ENCODE data around the gene HSPB6.
"Not testable (repeated sequence)": the region's sequence is repeated elsewhere in the genome, so short reads cannot be mapped to it uniquely, and the experiment has no call there.

HSPB6 gene

DNA sequence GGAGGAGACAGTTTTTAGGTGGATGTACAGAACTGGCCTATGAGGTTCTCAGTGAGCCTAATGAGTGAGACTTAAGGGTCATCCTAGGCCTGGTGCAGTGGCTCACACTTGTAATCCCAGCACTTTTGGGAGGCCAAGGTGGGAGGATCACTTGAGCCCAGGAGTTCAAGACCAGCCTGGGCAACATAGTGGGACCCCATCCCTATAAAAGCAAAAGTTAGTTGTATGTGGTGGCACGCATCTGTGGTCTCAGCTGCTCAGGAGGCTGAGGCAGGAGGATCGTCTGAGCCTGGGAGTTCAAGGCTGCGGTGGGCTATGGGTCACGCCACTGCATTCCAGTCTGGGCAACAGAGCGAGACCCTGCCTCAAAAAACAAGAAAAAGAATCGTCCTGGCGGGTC lies 32.7 kb downstream of the HSPB6 start:
- H3K4me3 ChIP-seq (ENCODE audit: low read length); H3K27ac ChIP-seq (ENCODE audit: low read depth, low read length); H3K9ac ChIP-seq (ENCODE audit: low read length); H3K27me3 ChIP-seq (ENCODE audit: control insufficient read depth, insufficient read depth, low read length); H3K4me1 ChIP-seq (ENCODE audit: control insufficient read depth, insufficient read depth, low read length): not testable (repeated sequence)
- H3K36me3 ChIP-seq (ENCODE audit: control insufficient read depth, insufficient read depth, low read length): peaks cover 72% of the 10 kb centered on the region

DNA sequence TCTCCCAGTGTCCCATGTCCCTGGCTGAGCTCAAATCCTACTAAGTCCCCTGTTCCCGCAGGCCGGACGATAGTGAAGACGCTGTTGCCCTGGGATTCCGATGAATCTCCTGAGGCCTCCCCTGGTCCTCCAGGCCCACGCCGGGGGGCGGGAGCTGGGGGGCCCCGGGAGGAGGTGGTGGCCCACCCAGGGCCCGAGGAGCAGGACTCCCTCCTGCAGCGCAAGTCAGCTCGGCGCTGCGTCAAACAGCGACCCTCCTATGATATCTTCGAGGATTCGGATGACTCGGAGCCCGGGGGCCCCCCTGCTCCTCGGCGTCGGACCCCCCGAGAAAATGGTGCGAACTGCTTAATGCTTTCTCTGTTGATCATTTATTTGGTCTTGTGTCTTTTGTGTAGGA lies 33.2 kb downstream of the HSPB6 start:
- peaks cover 68% of the 10 kb centered on the region for H3K36me3 ChIP-seq (ENCODE audit: control insufficient read depth, insufficient read depth, low read length)
- no peak overlapping the region for H3K27ac ChIP-seq (ENCODE audit: low read depth, low read length)
- peaks cover 8% of the 10 kb centered on the region for H3K4me1 ChIP-seq (ENCODE audit: control insufficient read depth, insufficient read depth, low read length)
- H3K27me3 ChIP-seq (ENCODE audit: control insufficient read depth, insufficient read depth, low read length): no peaks in the 10 kb centered on the region
- no peak overlapping the region for H3K9ac ChIP-seq (ENCODE audit: low read length)
- no peak overlapping the region for H3K4me3 ChIP-seq (ENCODE audit: low read length)

DNA sequence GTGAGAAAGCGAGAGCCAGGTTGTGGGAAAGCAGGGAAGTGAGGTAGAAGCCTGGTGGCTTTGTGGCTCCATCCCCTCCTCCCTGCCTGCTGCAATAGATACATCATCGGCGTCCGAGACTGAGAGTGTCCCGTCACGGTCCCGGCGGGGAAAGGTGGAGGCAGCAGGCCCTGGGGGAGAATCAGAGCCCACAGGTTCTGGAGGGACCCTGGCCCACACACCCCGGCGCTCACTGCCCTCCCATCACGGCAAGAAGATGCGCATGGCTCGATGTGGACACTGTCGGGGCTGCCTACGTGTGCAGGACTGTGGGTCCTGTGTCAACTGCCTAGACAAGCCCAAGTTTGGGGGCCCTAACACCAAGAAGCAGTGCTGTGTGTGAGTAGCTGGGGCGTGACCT lies 33.9 kb downstream of the HSPB6 start:
- no peaks in the 10 kb centered on the region for H3K27me3 ChIP-seq (ENCODE audit: control insufficient read depth, insufficient read depth, low read length)
- peaks cover 60% of the 10 kb centered on the region for H3K36me3 ChIP-seq (ENCODE audit: control insufficient read depth, insufficient read depth, low read length)
- H3K27ac ChIP-seq (ENCODE audit: low read depth, low read length): no peak overlapping the region
- H3K4me1 ChIP-seq (ENCODE audit: control insufficient read depth, insufficient read depth, low read length): peaks cover 9% of the 10 kb centered on the region
- H3K4me3 ChIP-seq (ENCODE audit: low read length): no peak overlapping the region
- H3K9ac ChIP-seq (ENCODE audit: low read length): no peak overlapping the region

DNA sequence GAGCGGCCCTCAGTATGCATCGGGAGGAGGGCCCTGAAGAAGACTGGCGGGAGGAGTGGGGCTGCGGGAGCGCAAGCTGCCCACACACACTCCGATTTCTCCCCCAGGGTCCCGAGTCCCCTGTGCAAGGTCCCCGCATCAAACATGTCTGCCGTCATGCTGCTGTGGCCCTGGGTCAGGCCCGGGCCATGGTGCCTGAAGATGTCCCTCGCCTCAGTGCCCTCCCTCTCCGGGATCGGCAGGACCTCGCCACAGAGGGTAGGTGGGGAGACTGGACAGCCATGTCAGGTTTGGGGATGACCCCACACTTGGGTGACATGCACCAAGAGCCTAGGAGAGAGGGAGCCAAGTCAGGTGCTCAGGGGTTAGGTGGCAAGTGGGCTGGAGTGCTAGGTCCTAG lies 34.4 kb downstream of the HSPB6 start:
- Histone ChIP-seq H3K36me3 (ENCODE audit: control insufficient read depth, insufficient read depth, low read length) (peaks cover 56% of the 10 kb centered on the region), H3K9ac (ENCODE audit: low read length) (no peak overlapping the region), H3K4me3 (ENCODE audit: low read length) (no peak overlapping the region)

DNA sequence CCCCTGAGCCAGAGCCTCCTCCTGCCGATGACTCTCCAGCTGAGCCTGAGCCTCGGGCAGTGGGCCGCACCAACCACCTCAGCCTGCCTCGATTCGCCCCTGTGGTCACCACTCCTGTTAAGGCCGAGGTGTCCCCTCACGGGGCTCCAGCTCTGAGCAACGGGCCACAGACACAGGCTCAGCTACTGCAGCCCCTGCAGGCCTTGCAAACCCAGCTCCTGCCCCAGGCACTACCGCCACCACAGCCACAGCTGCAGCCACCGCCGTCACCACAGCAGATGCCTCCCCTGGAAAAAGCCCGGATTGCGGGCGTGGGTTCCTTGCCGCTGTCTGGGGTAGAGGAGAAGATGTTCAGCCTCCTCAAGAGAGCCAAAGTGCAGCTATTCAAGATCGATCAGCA lies 35.5 kb downstream of the HSPB6 start:
- Histone ChIP-seq H3K36me3 (ENCODE audit: control insufficient read depth, insufficient read depth, low read length) (peaks cover 48% of the 10 kb centered on the region), H3K27me3 (ENCODE audit: control insufficient read depth, insufficient read depth, low read length) (no peaks in the 10 kb centered on the region), H3K4me1 (ENCODE audit: control insufficient read depth, insufficient read depth, low read length) (peaks cover 9% of the 10 kb centered on the region), H3K9ac (ENCODE audit: low read length) (no peak overlapping the region), H3K27ac (ENCODE audit: low read depth, low read length) (no peak overlapping the region), H3K4me3 (ENCODE audit: low read length) (no peak overlapping the region)

More for the DNA sequence above, 34.4 kb downstream of the HSPB6 start:
- Histone ChIP-seq H3K4me1 (ENCODE audit: control insufficient read depth, insufficient read depth, low read length) (peaks cover 9% of the 10 kb centered on the region), H3K27me3 (ENCODE audit: control insufficient read depth, insufficient read depth, low read length) (no peaks in the 10 kb centered on the region), H3K27ac (ENCODE audit: low read depth, low read length) (no peak overlapping the region)

DNA sequence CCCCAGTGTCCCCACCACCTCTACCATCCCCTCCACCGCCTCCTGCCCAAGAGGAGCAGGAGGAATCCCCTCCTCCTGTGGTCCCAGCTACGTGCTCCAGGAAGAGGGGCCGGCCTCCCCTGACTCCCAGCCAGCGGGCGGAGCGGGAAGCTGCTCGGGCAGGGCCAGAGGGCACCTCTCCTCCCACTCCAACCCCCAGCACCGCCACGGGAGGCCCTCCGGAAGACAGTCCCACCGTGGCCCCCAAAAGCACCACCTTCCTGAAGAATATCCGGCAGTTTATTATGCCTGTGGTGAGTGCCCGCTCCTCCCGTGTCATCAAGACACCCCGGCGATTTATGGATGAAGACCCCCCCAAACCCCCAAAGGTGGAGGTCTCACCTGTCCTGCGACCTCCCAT lies 36.2 kb downstream of the HSPB6 start:
- no peaks in the 10 kb centered on the region for H3K27me3 ChIP-seq (ENCODE audit: control insufficient read depth, insufficient read depth, low read length)
- no peak overlapping the region for H3K9ac ChIP-seq (ENCODE audit: low read length)
- H3K4me1 ChIP-seq (ENCODE audit: control insufficient read depth, insufficient read depth, low read length): peaks cover 15% of the 10 kb centered on the region
- peaks cover 45% of the 10 kb centered on the region for H3K36me3 ChIP-seq (ENCODE audit: control insufficient read depth, insufficient read depth, low read length)
- H3K27ac ChIP-seq (ENCODE audit: low read depth, low read length): no peak overlapping the region
- no peak overlapping the region for H3K4me3 ChIP-seq (ENCODE audit: low read length)

DNA sequence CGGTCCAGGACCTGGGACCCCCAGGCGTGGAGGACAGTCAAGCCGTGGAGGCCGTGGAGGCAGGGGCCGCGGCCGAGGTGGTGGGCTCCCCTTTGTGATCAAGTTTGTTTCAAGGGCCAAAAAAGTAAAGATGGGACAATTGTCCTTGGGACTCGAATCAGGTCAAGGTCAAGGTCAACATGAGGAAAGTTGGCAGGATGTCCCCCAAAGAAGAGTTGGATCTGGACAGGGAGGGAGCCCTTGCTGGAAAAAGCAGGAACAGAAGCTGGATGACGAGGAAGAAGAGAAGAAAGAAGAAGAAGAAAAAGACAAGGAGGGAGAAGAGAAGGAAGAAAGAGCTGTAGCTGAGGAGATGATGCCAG lies 36.7 kb downstream of the HSPB6 start:
- H3K4me1 ChIP-seq (ENCODE audit: control insufficient read depth, insufficient read depth, low read length): peaks cover 16% of the 10 kb centered on the region
- peaks cover 40% of the 10 kb centered on the region for H3K36me3 ChIP-seq (ENCODE audit: control insufficient read depth, insufficient read depth, low read length)
- no peaks in the 10 kb centered on the region for H3K27me3 ChIP-seq (ENCODE audit: control insufficient read depth, insufficient read depth, low read length)
- no peak overlapping the region for H3K9ac ChIP-seq (ENCODE audit: low read length)
- no peak overlapping the region for H3K4me3 ChIP-seq (ENCODE audit: low read length)
- no peak overlapping the region for H3K27ac ChIP-seq (ENCODE audit: low read depth, low read length)

DNA sequence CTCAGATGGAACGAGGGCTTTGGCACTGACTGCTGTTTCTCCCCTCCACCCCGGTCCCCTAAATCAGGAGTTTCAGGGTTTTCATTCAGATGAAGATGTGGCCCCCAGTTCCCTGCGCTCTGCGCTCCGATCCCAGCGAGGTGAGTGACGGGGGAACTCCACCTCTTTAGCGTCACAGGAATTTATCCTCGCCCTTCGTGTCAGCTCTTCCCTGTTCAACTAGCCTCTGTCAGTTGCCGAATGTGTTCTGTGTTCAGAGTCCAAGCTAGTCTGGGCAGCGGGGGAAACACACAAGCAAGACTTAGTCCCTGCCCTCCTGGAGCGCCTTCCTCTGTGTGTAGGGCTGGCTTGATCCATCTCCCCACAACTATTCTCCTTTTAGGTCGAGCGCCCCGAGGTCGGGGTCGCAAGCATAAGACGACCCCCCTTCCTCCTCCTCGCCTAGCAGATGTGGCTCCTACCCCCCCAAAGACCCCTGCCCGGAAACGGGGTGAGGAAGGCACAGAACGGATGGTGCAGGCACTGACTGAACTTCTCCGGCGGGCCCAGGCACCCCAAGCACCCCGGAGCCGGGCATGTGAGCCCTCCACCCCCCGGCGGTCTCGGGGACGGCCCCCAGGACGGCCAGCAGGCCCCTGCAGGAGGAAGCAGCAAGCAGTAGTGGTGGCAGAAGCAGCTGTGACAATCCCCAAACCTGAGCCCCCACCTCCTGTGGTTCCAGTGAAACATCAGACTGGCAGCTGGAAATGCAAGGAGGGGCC lies 37.2 kb downstream of the HSPB6 start:
- Histone ChIP-seq H3K4me1 (ENCODE audit: control insufficient read depth, insufficient read depth, low read length) (peaks cover 16% of the 10 kb centered on the region), H3K4me3 (ENCODE audit: low read length) (peak overlapping the region; percentile 92), H3K27ac (ENCODE audit: low read depth, low read length) (no peak overlapping the region), H3K9ac (ENCODE audit: low read length) (no peak overlapping the region), H3K36me3 (ENCODE audit: control insufficient read depth, insufficient read depth, low read length) (peaks cover 35% of the 10 kb centered on the region), H3K27me3 (ENCODE audit: control insufficient read depth, insufficient read depth, low read length) (no peaks in the 10 kb centered on the region)

DNA sequence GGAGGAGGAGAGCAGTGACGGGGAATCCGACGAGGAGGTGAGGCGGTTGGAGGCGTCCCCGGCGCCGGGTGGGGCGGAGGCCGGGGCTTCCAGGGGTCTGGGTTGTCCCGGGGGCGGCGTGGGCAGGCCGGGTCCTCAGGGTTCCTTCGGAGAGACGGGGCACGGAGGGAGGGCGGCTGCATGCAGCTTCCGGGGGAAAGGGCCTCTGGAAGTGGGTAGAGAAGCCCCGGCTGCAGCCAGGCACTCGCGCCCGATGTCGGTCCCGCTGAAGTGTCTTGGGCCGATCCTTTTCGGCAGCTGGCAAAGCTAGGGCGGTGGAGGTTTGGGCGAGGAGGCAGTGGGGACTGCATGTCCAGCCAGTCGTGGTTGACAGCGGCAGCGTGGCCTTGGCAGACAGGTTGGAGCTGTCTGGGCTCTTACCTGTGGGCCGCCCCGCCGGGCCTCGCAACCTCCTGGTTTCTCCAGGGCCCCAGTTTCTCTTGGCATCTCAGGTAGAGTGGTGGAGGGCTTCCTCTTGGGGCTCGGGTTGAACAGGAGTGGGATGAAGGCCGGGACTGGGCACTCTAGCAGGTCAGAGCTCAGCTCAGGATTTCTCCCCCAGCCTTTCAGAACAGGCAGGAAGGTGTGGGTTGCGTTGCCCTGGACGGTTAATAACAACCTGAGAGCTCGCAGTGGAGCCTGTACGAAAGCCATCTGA lies 38.3 kb downstream of the HSPB6 start:
- Histone ChIP-seq H3K4me1 (ENCODE audit: control insufficient read depth, insufficient read depth, low read length) (peaks cover 16% of the 10 kb centered on the region), H3K36me3 (ENCODE audit: control insufficient read depth, insufficient read depth, low read length) (peaks cover 26% of the 10 kb centered on the region), H3K4me3 (ENCODE audit: low read length) (peak overlapping the region; percentile 92), H3K27me3 (ENCODE audit: control insufficient read depth, insufficient read depth, low read length) (no peaks in the 10 kb centered on the region), H3K9ac (ENCODE audit: low read length) (peak overlapping the region; percentile 90), H3K27ac (ENCODE audit: low read depth, low read length) (peak overlapping the region; percentile 68)

DNA sequence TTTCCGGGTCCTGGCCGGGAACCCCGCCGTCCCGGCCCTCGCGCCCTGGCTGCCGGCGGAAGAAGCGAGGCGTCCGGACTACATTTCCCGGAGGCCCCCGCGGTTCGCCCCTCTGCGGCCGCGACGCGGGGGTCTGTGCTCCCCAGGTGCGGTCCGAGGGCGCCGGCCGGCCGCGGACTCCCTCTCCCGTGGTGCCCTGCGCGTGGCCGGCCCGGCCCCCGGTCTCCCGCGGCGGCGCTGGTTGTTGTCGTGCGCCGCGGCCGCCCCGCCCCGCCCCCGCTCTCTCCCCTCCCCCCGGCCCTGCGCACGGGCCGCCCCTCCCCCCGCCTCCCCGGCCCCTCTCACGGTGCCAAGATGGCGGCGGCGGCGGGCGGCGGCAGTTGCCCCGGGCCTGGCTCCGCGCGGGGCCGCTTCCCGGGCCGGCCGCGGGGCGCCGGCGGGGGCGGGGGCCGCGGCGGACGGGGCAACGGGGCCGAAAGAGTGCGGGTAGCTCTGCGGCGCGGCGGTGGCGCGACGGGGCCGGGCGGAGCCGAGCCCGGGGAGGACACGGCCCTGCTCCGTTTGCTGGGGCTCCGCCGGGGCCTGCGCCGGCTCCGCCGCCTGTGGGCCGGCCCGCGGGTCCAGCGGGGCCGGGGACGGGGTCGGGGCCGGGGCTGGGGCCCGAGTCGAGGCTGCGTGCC lies 39.0 kb downstream of the HSPB6 start, which contains the start of gene KMT2B:
Gene KMT2B, plus strand, starts transcription at position 339 of the 680 bp plus-strand sequence. Its CDS starts 16 bp downstream, at position 355.
- peak within 1 kb of the TSS; percentile 86 for H3K27ac ChIP-seq (ENCODE audit: low read depth, low read length)
- no peaks in the 10 kb centered on the region for H3K27me3 ChIP-seq (ENCODE audit: control insufficient read depth, insufficient read depth, low read length)
- H3K36me3 ChIP-seq (ENCODE audit: control insufficient read depth, insufficient read depth, low read length): peaks cover 19% of the 10 kb centered on the region
- H3K4me1 ChIP-seq (ENCODE audit: control insufficient read depth, insufficient read depth, low read length): peaks cover 16% of the 10 kb centered on the region
- H3K9ac ChIP-seq (ENCODE audit: low read length): peak within 1 kb of the TSS; percentile 90
- peak within 1 kb of the TSS; percentile 92 for H3K4me3 ChIP-seq (ENCODE audit: low read length)

DNA sequence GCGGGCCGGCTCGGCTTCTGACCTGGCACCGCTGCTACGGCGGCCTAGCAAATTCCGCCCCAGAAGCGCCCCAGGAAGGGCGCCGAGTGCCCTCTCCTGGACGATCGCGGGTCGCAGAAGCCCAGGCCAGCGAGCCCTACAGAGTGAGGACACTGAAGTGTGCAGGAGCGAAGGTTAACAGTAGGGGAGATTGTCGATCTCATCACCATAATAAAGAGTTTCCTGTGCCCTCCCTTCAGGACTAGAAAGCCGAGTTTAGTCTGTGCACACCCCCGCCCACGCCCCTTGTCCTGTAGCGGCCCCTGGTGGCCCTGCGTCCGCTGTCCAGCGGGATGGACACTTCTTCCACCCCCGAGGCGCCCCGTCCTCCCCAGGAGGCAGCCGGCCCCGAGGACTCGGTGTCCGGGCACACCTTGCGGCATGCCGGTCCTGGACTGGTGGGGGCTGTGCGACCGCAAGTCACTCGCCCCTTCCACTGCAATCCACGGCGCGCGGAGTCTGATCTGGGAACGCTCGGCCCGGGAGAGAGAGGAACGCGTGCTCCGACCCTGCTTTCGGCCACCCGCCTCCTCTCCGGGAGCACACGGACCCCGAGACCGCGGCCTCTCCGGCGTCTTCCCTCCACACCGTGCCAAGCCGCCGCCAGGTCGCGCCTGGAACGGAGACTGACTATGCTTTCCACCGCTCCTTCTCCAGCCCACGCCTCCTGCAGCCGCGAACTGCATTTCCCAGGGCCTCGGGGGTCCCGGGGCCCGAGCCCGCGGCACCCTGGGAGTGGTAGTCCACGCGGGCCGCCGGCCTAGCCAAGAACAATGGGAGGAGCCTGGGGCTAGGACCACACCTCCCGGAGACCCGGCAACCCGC lies 39.8 kb downstream of the HSPB6 start:
- H3K4me3 ChIP-seq (ENCODE audit: low read length): peak overlapping the region; percentile 90
- peaks cover 12% of the 10 kb centered on the region for H3K36me3 ChIP-seq (ENCODE audit: control insufficient read depth, insufficient read depth, low read length)
- peaks cover 16% of the 10 kb centered on the region for H3K4me1 ChIP-seq (ENCODE audit: control insufficient read depth, insufficient read depth, low read length)
- peak overlapping the region; percentile 74 for H3K9ac ChIP-seq (ENCODE audit: low read length)
- peak overlapping the region; percentile 86 for H3K27ac ChIP-seq (ENCODE audit: low read depth, low read length)
- H3K27me3 ChIP-seq (ENCODE audit: control insufficient read depth, insufficient read depth, low read length): no peaks in the 10 kb centered on the region

Data from rectal smooth muscle tissue (tissue), 1 donor.